ENCODE measurements around the gene RPN2.

The RPN2 gene

DNA sequence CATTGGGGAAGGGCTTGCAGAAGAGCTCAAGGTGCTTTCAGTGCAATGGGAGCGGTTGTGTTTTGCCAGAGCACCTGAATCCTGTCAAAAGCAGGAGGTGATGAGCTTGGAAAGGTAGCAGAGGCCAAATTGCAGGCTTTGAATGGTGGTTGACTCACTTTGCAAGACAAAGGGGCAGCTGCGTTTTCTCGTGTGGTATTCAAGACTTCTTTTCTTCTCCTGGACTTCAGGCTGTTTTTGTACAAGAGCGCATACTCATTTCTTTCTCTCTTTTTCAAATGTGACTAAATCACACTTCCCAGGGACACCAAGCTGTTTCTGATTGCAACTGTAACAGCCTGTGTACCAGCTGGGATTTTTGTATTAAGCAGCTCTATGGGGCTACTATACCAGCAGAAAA, 50.2 kb downstream of the RPN2 start:
- DNase-seq (ENCODE audit: low read depth): no peak
- no peak overlapping the region for H3K4me3 ChIP-seq (ENCODE audit: low read length)
- TF ChIP-seq, protein P1, sequence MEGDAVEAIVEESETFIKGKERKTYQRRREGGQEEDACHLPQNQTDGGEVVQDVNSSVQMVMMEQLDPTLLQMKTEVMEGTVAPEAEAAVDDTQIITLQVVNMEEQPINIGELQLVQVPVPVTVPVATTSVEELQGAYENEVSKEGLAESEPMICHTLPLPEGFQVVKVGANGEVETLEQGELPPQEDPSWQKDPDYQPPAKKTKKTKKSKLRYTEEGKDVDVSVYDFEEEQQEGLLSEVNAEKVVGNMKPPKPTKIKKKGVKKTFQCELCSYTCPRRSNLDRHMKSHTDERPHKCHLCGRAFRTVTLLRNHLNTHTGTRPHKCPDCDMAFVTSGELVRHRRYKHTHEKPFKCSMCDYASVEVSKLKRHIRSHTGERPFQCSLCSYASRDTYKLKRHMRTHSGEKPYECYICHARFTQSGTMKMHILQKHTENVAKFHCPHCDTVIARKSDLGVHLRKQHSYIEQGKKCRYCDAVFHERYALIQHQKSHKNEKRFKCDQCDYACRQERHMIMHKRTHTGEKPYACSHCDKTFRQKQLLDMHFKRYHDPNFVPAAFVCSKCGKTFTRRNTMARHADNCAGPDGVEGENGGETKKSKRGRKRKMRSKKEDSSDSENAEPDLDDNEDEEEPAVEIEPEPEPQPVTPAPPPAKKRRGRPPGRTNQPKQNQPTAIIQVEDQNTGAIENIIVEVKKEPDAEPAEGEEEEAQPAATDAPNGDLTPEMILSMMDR (IDR thresholded peaks at IDR 0.05; ENCODE audit: insufficient read depth, low read depth, low read length, missing control alignments): no peak

DNA sequence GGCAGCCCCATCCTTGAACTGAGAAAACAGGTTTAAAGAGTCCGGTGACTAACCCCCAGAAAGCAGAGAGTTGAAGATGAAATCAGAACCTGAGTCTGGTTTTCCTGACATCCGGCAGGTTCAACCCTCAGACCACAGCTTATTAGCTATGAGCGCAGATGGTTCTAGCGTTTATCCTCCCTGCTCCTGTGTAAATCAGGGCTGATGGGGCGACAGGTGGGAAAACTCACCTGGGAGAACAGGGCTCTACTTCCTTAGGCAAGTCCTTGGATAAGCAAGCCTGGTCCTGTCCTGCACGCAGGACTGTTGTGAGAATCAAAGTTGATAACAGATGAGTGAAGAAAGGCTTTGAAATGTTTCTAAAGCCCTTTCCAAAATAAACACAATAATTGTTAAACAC, 51.1 kb downstream of the RPN2 start:
- TF ChIP-seq, protein P1 (IDR thresholded peaks at IDR 0.05; ENCODE audit: insufficient read depth, low read depth, low read length, missing control alignments): no peak
- no peak overlapping the region for H3K4me3 ChIP-seq (ENCODE audit: low read length)
- peak; percentile 48 for DNase-seq (ENCODE audit: low read depth)

DNA sequence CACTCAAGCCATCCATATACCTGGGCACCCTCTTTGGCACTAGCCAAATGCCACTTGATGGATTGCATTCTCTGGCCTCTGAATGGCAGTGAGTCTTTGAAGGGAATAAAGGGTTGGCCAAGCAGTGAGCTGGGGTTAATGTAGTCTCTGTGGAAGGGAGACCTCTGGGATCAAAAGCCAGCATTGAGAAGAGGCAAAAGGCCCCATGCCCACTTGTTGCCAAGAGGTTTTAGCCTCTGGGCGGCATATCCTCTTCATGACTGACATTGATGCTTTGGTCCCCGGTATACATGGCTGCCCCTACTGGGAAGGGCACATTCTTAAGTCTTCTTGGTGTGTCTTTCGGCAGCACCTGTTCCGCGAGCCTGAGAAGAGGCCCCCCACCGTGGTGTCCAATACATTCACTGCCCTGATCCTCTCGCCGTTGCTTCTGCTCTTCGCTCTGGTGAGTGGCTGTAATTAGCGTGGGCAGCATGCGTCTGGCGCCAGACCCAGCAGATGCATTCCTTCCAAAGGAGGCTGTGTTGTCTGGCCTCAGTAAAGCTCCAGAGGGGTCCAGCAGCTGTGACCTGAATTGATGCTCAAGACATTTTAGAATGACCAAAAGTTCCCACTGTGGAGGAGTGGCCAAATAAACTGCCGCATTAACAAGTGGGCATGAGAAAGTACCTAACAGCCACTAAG, 53.0 kb downstream of the RPN2 start:
- TF ChIP-seq, protein P1 (IDR thresholded peaks at IDR 0.05; ENCODE audit: insufficient read depth, low read depth, low read length, missing control alignments): no peak
- DNase-seq (ENCODE audit: low read depth): no peak
- H3K4me3 ChIP-seq (ENCODE audit: low read length): no peak overlapping the region

DNA sequence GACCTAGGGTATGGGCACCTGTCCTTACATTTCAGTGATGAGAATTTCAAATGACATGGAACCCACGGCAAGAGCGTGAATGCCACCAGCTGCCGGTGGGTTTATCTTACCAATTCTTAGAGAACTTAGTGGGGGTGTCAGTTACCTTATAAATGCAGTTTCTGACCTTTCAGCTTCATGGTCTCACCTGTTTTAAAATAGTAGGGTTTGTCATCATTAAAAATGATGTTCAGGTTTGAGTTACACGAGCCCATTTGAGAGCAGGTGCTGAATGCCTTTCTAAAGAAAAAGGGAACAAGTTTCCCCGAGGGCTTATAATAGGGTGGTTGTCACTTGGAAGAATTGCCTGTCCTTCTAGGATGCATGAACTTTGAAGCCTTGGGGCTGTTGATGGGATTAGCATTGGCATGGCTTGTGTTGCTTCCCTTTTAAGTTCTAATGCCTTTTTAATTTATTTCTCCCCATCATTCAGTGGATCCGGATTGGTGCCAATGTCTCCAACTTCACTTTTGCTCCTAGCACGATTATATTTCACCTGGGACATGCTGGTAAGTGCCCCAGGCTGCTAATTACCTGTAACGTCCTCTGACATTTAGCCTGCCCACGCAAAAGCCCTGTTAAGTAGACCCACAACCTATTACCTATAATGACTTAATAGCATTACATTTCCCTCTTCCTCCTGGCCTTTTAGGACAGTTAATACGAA, 54.6 kb downstream of the RPN2 start:
- no peak for DNase-seq (ENCODE audit: low read depth)
- TF ChIP-seq, protein P1 (IDR thresholded peaks at IDR 0.05; ENCODE audit: insufficient read depth, low read depth, low read length, missing control alignments): no peak
- no peak overlapping the region for H3K4me3 ChIP-seq (ENCODE audit: low read length)

DNA sequence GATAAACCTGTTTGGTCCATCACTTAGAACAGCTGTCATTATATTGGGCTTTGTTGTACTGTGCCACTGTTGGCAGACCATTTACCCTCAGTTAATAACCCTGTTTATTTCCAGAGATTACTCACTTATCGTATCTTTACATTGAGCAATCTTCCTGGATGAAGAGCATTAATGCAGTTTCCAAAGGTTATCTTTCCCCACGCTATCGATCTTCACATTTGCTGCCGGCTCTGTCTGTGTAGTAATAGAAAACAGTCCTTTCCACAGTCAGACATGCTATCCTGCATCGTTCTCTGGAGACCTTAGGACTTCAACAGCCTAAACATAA, 55.1 kb downstream of the RPN2 start:
- TF ChIP-seq, protein P1 (IDR thresholded peaks at IDR 0.05; ENCODE audit: insufficient read depth, low read depth, low read length, missing control alignments): no peak
- no peak overlapping the region for H3K4me3 ChIP-seq (ENCODE audit: low read length)
- no peak for DNase-seq (ENCODE audit: low read depth)

DNA sequence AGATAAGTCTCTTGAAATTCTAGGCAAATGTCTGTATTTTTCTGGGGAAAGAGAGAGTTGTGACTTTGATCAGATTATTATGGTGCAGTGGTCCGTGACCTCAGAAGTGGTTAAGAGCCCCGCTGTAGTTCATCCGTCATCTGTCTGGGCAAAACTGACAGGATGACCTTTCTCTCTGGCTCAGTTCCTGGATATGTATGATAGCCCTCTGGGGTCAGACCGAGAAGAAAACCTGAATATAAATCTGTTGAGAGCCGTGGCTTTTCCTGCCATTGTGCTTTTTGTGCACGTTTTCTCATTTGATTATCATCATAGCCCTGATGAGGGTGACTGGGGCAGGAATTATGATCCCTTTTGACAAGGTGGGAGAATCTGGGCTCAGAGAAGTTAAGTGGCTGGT, 55.9 kb downstream of the RPN2 start:
- DNase-seq (ENCODE audit: low read depth): no peak
- H3K4me3 ChIP-seq (ENCODE audit: low read length): no peak overlapping the region
- TF ChIP-seq, protein P1 (IDR thresholded peaks at IDR 0.05; ENCODE audit: insufficient read depth, low read depth, low read length, missing control alignments): no peak

DNA sequence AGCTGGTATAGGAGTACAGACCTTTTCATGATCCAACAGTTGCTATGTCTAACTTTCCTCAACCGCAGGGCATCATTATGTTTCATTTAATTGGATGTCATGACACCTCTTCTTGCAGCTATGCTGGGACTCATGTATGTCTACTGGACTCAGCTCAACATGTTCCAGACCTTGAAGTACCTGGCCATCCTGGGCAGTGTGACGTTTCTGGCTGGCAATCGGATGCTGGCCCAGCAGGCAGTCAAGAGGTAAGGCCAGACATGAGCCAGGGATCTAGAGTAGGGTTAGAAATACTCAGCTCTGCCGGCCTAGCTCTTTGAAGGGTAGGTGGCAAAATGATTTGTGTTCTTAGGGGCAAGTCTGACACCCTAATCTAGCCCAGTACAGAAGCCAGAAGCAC, 57.3 kb downstream of the RPN2 start:
- TF ChIP-seq, protein P1 (IDR thresholded peaks at IDR 0.05; ENCODE audit: insufficient read depth, low read depth, low read length, missing control alignments): no peak
- DNase-seq (ENCODE audit: low read depth): no peak
- H3K4me3 ChIP-seq (ENCODE audit: low read length): no peak overlapping the region
